Measurements from ENCODE around the gene UBE2G2. TPM values are rescaled to one million over a fixed set of nuclear protein-coding genes. Genes with fewer than 3 reads are reported as not detected.

UBE2G2 gene
- total RNA-seq, 4 donors from 2014 or later = 40.8 to 78.0 (median 60.5) TPM

- intact Hi-C loops (cut with DNase I; ENCODE audit: low total_unique reads) = no loop called here
- H3K9me3 ChIP-seq = no peaks in the 10 kb centered on the region
- TF ChIP-seq POLR2AphosphoS5 (IDR thresholded peaks at IDR 0.05) (no peak), CTCF (IDR thresholded peaks at IDR 0.05) (no peak), POLR2A (IDR thresholded peaks at IDR 0.05) (no peak), EP300 (IDR thresholded peaks at IDR 0.05; ENCODE audit: low read depth) (no peak)
- no peak for DNase-seq
- no peaks in the 10 kb centered on the region for H3K4me1 ChIP-seq
- no peak overlapping the region for H3K4me3 ChIP-seq
- WGBS, 2 donors (ENCODE audit: low coverage in 1 of 2) = 89 to 93% methylated on average over 8 to 20 of the region's 20 CpGs
- H3K27me3 ChIP-seq = no peaks in the 10 kb centered on the region
- no peak overlapping the region for H3K27ac ChIP-seq
- peaks cover 0 to 32% (median 14%) of the 10 kb centered on the region in 4 donors for H3K36me3 ChIP-seq
- in situ Hi-C loops (cut with MboI; ENCODE audit: low pct_ligation_motif_present in 1 of 4, low pct_unique_long_range_greater_than_20kb in 1 of 4, low sequenced_read_pairs in 3 of 4) = no loop called here
Measured at GRCh38 chr21:44773291-44773932, 28.2 kb downstream of the UBE2G2 start.

DNA sequence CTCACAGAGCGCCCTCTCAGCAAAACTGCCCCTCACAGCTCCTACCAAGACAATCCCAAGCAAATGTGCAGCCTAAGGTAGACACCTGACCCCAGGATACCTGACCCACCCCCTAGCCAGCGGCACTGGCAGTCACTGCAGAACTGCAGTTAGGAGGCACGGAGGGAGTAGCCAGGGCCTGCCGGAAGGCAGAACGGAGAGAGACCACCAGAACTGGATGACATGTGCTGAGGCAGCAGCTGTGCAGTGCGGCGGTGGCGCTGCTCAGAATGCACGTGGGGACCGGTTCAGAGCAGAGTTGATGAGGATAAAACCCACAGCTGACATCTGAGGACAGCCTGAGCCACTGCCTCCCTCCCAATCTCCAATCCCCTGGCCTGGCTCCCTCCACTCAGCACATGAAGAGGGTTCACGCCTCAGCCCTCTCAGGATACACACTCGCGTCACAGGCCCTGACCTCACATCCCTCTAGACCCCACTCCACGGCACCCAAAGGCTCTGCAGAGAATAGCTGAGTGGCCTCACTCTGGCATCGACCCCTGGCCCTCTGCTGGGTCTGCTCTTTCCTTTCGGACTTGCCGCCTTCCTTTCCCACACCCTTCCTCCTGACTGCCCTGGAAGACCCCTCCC is 29.6 kb downstream of the UBE2G2 start:
- no peak overlapping the region for H3K4me3 ChIP-seq
- intact Hi-C loops (cut with DNase I; ENCODE audit: low total_unique reads) = no loop called here
- in situ Hi-C loops (cut with MboI; ENCODE audit: low pct_ligation_motif_present in 1 of 4, low pct_unique_long_range_greater_than_20kb in 1 of 4, low sequenced_read_pairs in 3 of 4) = no loop called here
- TF ChIP-seq EP300 (IDR thresholded peaks at IDR 0.05; ENCODE audit: low read depth) = no peak
- TF ChIP-seq POLR2AphosphoS5 (IDR thresholded peaks at IDR 0.05) = no peak
- TF ChIP-seq POLR2A (IDR thresholded peaks at IDR 0.05) = no peak
- no peak for TF ChIP-seq CTCF (IDR thresholded peaks at IDR 0.05)
- no peaks in the 10 kb centered on the region for H3K4me1 ChIP-seq
- DNase-seq = no peak
- H3K9me3 ChIP-seq = no peaks in the 10 kb centered on the region
- WGBS, 2 donors (ENCODE audit: low coverage in 1 of 2) = 88 to 93% methylated on average over 6 to 17 of the region's 17 CpGs
- no peaks in the 10 kb centered on the region for H3K27me3 ChIP-seq
- H3K27ac ChIP-seq = no peak overlapping the region
- peaks cover 0 to 32% (median 14%) of the 10 kb centered on the region in 4 donors for H3K36me3 ChIP-seq

DNA sequence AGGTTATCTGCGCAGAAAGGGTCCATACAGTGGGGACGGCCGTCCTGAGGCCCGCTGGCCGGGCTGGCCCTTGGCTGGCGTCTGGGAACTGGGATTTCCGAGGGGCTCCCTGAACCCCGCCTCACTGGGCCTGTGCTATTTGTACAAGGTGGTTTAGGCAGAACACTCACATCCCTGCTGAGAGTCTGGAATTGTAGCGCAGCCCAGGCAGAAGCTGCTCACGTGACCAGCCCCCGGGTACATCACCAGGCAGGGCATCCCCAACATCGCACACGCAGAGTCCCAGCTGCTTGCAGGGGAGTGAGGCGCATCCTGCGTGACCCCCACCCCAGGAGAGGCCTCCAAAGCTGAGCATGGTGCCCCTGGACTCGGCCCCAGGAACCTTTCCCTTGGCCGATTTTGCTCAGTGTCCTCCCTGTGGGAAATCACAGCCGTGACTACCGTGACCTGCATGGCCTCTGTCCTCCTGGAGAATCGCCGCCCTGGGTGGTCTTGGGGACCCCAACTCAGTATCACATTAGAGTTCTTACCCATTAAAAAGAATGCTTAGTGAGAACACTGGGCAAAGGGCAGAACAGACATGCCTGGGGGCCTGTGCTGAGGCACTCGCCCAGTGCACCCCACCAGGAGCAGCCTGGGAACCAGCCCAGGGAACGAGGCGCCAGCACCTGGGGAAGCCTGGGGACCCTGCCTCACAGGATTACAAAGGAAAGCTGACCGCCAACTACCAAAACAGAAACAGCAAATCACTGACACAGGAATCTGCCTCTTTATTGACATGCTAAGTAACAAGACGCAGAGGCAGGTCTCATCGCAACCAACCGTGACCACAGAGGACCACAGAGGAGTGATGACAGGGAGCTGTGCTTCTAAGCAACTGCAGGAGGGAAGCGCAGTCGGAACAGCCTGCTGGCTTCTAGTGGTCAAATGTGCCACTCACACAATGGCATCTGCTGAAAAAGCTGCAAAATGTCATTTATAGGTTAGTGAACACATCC is 33.5 kb downstream of the UBE2G2 start:
- Histone ChIP-seq H3K27me3 (no peaks in the 10 kb centered on the region), H3K4me3 (no peak overlapping the region), H3K27ac (no peak overlapping the region), H3K36me3 (peaks cover 0 to 16% (median 8%) of the 10 kb centered on the region in 4 donors), H3K4me1 (peaks cover 0 to 2% (median 0%) of the 10 kb centered on the region in 4 donors), H3K9me3 (no peaks in the 10 kb centered on the region)
- 77 to 82% methylated on average over 10 to 26 of the region's 30 CpGs for WGBS, 2 donors (ENCODE audit: low coverage in 1 of 2)
- DNase-seq = no peak
- TF ChIP-seq POLR2AphosphoS5 (IDR thresholded peaks at IDR 0.05) = no peak
- TF ChIP-seq EP300 (IDR thresholded peaks at IDR 0.05; ENCODE audit: low read depth) = no peak
- no peak for TF ChIP-seq CTCF (IDR thresholded peaks at IDR 0.05)
- no peak for TF ChIP-seq POLR2A (IDR thresholded peaks at IDR 0.05)
- intact Hi-C loops (cut with DNase I; ENCODE audit: low total_unique reads) = no loop called here
- in situ Hi-C loops (cut with MboI; ENCODE audit: low pct_ligation_motif_present in 1 of 4, low pct_unique_long_range_greater_than_20kb in 1 of 4, low sequenced_read_pairs in 3 of 4) = no loop called here
